IMR-90 (cell line): ENCODE results near the gene FKBP7. TPM values are rescaled to one million over a fixed set of nuclear protein-coding genes. Genes with fewer than 3 reads are reported as not detected.
A peak's percentile ranks its signal among the peaks of the same experiment; 100 is the strongest.

ENCODE experiments used
- ATAC-seq: fragments of 200-7000 bp; cut with Tn5 transposase; 2 replicates; pipeline ENCODE4 v1.9.1; 2020; ENCODE audit warnings: low read depth, mild to moderate bottlenecking, moderate library complexity
- BruUV-seq: library from RNA; stranded (reverse); fragments of 400-500 nt; replicated peaks from 2 replicates; lab custom pipeline; 2021; lab: Mats Ljungman, UMichigan
- CTCF ChIA-PET: fragments of 300-600 bp; formaldehyde crosslinking; extraction: SDS; loops from one replicate; lab custom pipeline; 2021; ENCODE audit warnings: antibody characterized with exemption; lab: Yijun Ruan, JAX
- POLR2A ChIA-PET: fragments of 300-600 bp; sonication (Branson Sonifier 250); formaldehyde crosslinking; loops from one replicate; lab custom pipeline; 2022; ENCODE audit warnings: antibody characterized with exemption; ENCODE audit not compliant: unreplicated experiment; lab: Charles Lee
- DNase-seq: peaks from one replicate; pipeline ENCODE4 v3.0.0; 2013
- H2AFZ ChIP-seq: replicated peaks from 2 replicates; pipeline ENCODE3; 2013; ENCODE audit warnings: low read length, mild to moderate bottlenecking; ENCODE audit not compliant: poor library complexity
- H2AK5ac ChIP-seq: 2 replicates; pipeline ENCODE4 v1.6.1; 2013; ENCODE audit warnings: low read depth, low read length, inconsistent platforms
- H2AK9ac ChIP-seq: replicated peaks from 2 replicates; pipeline ENCODE3; 2013; ENCODE audit warnings: mild to moderate bottlenecking, low read depth, low read length, moderate library complexity; ENCODE audit not compliant: poor library complexity
- H2BK120ac ChIP-seq: 2 replicates; pipeline ENCODE4 v1.6.1; 2013; ENCODE audit warnings: low read depth, low read length, inconsistent platforms
- H2BK15ac ChIP-seq: 3 replicates; pipeline ENCODE4 v1.6.1; 2013; ENCODE audit warnings: low read depth, low read length, inconsistent platforms
- H2BK20ac ChIP-seq: 2 replicates; pipeline ENCODE4 v1.6.1; 2013; ENCODE audit warnings: low read depth, mild to moderate bottlenecking, inconsistent platforms, low read length, moderate library complexity
- H2BK5ac ChIP-seq: 2 replicates; pipeline ENCODE4 v1.6.1; 2013; ENCODE audit warnings: mild to moderate bottlenecking, low read depth, low read length, inconsistent platforms; ENCODE audit not compliant: poor library complexity, severe bottlenecking
- H3K14ac ChIP-seq: replicated peaks from 2 replicates; pipeline ENCODE4 v1.6.1; 2013; ENCODE audit warnings: low read depth, low read length, inconsistent platforms
- H3K18ac ChIP-seq: 2 replicates; pipeline ENCODE4 v1.6.1; 2013; ENCODE audit warnings: low read depth, low read length, control low read depth
- H3K23ac ChIP-seq: 2 replicates; pipeline ENCODE4 v1.6.1; 2013; ENCODE audit warnings: low read depth, low read length, inconsistent platforms
- H3K27ac ChIP-seq: 2 replicates; pipeline ENCODE4 v1.5.1; 2013; ENCODE audit warnings: mild to moderate bottlenecking, control low read depth, low read length; ENCODE audit not compliant: insufficient read depth
- H3K27me3 ChIP-seq: 2 replicates; pipeline ENCODE4 v1.6.1; 2013; ENCODE audit warnings: low read length; ENCODE audit not compliant: control insufficient read depth, insufficient read depth
- H3K36me3 ChIP-seq: 2 replicates; pipeline ENCODE4 v1.6.1; 2013; ENCODE audit warnings: low read length, mixed read lengths; ENCODE audit not compliant: control insufficient read depth, insufficient read depth
- H3K4ac ChIP-seq: 2 replicates; pipeline ENCODE4 v1.6.1; 2013; ENCODE audit warnings: low read depth, low read length, inconsistent platforms
- H3K4me1 ChIP-seq: 2 replicates; pipeline ENCODE4 v1.6.1; 2013; ENCODE audit warnings: low read length, mixed read lengths; ENCODE audit not compliant: control insufficient read depth, insufficient read depth
- H3K4me2 ChIP-seq: 2 replicates; pipeline ENCODE4 v1.6.1; 2013; ENCODE audit warnings: low read depth, mild to moderate bottlenecking, control low read depth, low read length, moderate library complexity
- H3K4me3 ChIP-seq: 2 replicates; pipeline ENCODE4 v1.5.1; 2013; ENCODE audit warnings: low read depth, mild to moderate bottlenecking, control low read depth, low read length, moderate library complexity; ENCODE audit not compliant: insufficient read depth
- H3K56ac ChIP-seq: 2 replicates; pipeline ENCODE4 v1.6.1; 2013; ENCODE audit warnings: low read length, inconsistent platforms; ENCODE audit not compliant: insufficient read depth; ENCODE audit errors: extremely low read depth
- H3K79me1 ChIP-seq, 2 experiments: 2 replicates each; pipeline ENCODE4 v1.6.1; 2013; ENCODE audit warnings: low read length in 2 of 2, inconsistent platforms in 1 of 2, low read depth in 1 of 2
- H3K9ac ChIP-seq: 2 replicates; pipeline ENCODE4 v1.6.1; 2013; ENCODE audit warnings: low read depth, low read length, control low read depth
- H3K9me1 ChIP-seq: 2 replicates; pipeline ENCODE4 v1.6.1; 2013; ENCODE audit warnings: low read length, inconsistent platforms; ENCODE audit not compliant: insufficient read depth
- H3K9me3 ChIP-seq: 2 replicates; pipeline ENCODE4 v1.6.1; 2013; ENCODE audit warnings: low read length; ENCODE audit not compliant: control insufficient read depth, insufficient read depth
- H4K20me1 ChIP-seq: 2 replicates; pipeline ENCODE4 v1.6.1; 2013; ENCODE audit warnings: low read length, inconsistent platforms; ENCODE audit not compliant: insufficient read depth
- H4K5ac ChIP-seq: 2 replicates; pipeline ENCODE4 v1.6.1; 2013; ENCODE audit warnings: mild to moderate bottlenecking, low read depth, low read length, control low read depth
- H4K8ac ChIP-seq, 2 experiments: 2 replicates each; pipeline ENCODE4 v1.6.1; 2013; ENCODE audit warnings: low read depth in 2 of 2, low read length in 2 of 2, control low read depth in 1 of 2, inconsistent platforms in 1 of 2
- H4K91ac ChIP-seq: 2 replicates; pipeline ENCODE4 v1.6.1; 2013; ENCODE audit warnings: low read depth, low read length, inconsistent platforms; ENCODE audit not compliant: insufficient read depth
- BHLHE40 ChIP-seq: fragments of 150-350 bp; IDR thresholded peaks from 2 replicates; pipeline ENCODE4 v1.6.1; 2016; ENCODE audit warnings: mild to moderate bottlenecking, low read depth, low read length
- CEBPB ChIP-seq: IDR thresholded peaks from 2 replicates; pipeline ENCODE4 v1.6.1; 2012; ENCODE audit warnings: low read depth, low read length, improper control_type of control experiment
- CHD1 ChIP-seq: IDR thresholded peaks from 2 replicates; pipeline ENCODE4 v1.6.1; 2012; ENCODE audit warnings: low read depth, low read length, improper control_type of control experiment
- FOS ChIP-seq: fragments of 150-350 bp; IDR thresholded peaks from 2 replicates; pipeline ENCODE4 v1.6.1; 2016; ENCODE audit warnings: low read depth, low read length
- MAFK ChIP-seq: IDR thresholded peaks from 2 replicates; pipeline ENCODE4 v1.6.1; 2012; ENCODE audit warnings: low read depth, low read length, improper control_type of control experiment
- MAZ ChIP-seq: IDR thresholded peaks from 2 replicates; pipeline ENCODE4 v1.6.1; 2012; ENCODE audit warnings: low read depth, mild to moderate bottlenecking, low read length, improper control_type of control experiment, moderate library complexity, borderline replicate concordance
- MXI1 ChIP-seq: IDR thresholded peaks from 2 replicates; pipeline ENCODE4 v1.6.1; 2012; ENCODE audit warnings: low read depth, mild to moderate bottlenecking, low read length, moderate library complexity, borderline replicate concordance
- NFE2L2 ChIP-seq: fragments of 150-350 bp; IDR thresholded peaks from 2 replicates; pipeline ENCODE4 v1.6.1; 2016; ENCODE audit warnings: low read depth, mild to moderate bottlenecking, low read length
- POLR2A ChIP-seq: IDR thresholded peaks from 2 replicates; pipeline ENCODE4 v1.6.1; 2012; ENCODE audit warnings: mild to moderate bottlenecking, low read depth, low read length
- RAD21 ChIP-seq: IDR thresholded peaks from 2 replicates; pipeline ENCODE4 v1.6.1; 2012; ENCODE audit warnings: low read length, improper control_type of control experiment
- RCOR1 ChIP-seq: IDR thresholded peaks from 2 replicates; pipeline ENCODE4 v1.6.1; 2012; ENCODE audit warnings: mild to moderate bottlenecking, low read length, improper control_type of control experiment; ENCODE audit not compliant: insufficient replicate concordance
- RFX5 ChIP-seq: IDR thresholded peaks from 2 replicates; pipeline ENCODE4 v1.8.0; 2012; ENCODE audit warnings: low read depth, mild to moderate bottlenecking, low read length, moderate library complexity
- SMC3 ChIP-seq: fragments of 150-350 bp; IDR thresholded peaks from 2 replicates; pipeline ENCODE4 v1.6.1; 2016; ENCODE audit warnings: low read depth, mild to moderate bottlenecking, antibody characterized with exemption, low read length, moderate library complexity
- WGBS, 2 experiments: methylation state at CpG; one replicate each; pipeline versions ENCODE4 v1.1.5 to v1.1.7; 2013; ENCODE audit warnings: missing lambda C conversion rate in 2 of 2; ENCODE audit not compliant: insufficient read length in 1 of 2; ENCODE audit errors: extremely low coverage in 2 of 2; 5-methylcytosine and 5-hydroxymethylcytosine counted together
- dilution Hi-C: fragments of 300-500 bp; cut with HindIII; formaldehyde crosslinking; loops from one replicate; pipeline ENCODE4 v1.14.3; 2018; ENCODE audit warnings: low sequenced_read_pairs; ENCODE audit not compliant: unreplicated experiment
- in situ Hi-C: fragments of 300-500 bp; cut with MboI; formaldehyde crosslinking; loops from 3 replicates; pipeline ENCODE4 v1.14.3; 2019; ENCODE audit warnings: low sequenced_read_pairs, inconsistent platforms, mixed read lengths
- intact Hi-C: fragments of 100-400 bp; cut with micrococcal nuclease; formaldehyde crosslinking; loops from 2 replicates; pipeline ENCODE4 v1.10.0; 2022
- polyA plus RNA-seq, 3 experiments: library from polyadenylated mRNA; depleted of rRNA; stranded (reverse); fragments of >200 nt; gene quantifications; 2 replicates each; pipeline ENCODE4 v1.2.3, GENCODE V29; 2012; ENCODE audit warnings: low replicate concordance in 1 of 3
- total RNA-seq: library from RNA; depleted of rRNA; stranded (reverse); fragments of >200 nt; gene quantifications from 2 replicates; pipeline ENCODE4 v1.2.3, GENCODE V29; 2012
- TF ChIP-seq, protein P1 (sequence below): fragments of 150-350 bp; IDR thresholded peaks from 2 replicates; pipeline ENCODE4 v1.6.1; 2016; ENCODE audit warnings: low read depth, mild to moderate bottlenecking, low read length, moderate library complexity, borderline replicate concordance
- TF ChIP-seq, protein P2 (sequence below): fragments of 150-350 bp; IDR thresholded peaks from 2 replicates; pipeline ENCODE4 v1.6.1; 2017; ENCODE audit warnings: mild to moderate bottlenecking, antibody characterized with exemption, low read length, low read depth
- TF ChIP-seq, protein P3 (sequence below): conservative IDR thresholded peaks from 2 replicates; pipeline ENCODE4 v1.5.1; 2012; ENCODE audit warnings: mild to moderate bottlenecking, low read depth, low read length, improper control_type of control experiment

Gene FKBP7
- total and polyA plus RNA-seq, 2 of the 4 experiments (the other 2 are of a cell fraction) = 32.6 to 51.0 TPM

DNA sequence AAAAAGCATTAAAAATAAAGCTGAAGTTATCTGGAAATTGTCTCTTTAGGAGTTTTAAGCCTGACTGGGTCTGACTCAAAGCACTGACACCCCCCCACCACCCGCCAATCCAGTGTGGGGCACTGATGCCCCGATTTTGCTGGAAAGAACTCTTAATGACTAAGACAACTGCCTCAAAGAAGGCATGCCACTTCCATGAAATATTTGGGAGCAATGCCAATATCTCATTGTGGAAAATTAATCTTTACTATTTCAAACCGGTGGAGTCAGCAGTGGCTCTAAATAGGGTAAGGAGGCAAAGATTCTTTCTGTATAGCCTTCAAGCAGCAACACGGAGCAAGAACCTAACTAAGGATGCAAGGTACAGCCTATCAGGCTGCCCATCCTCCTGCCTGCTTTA, 4.5 kb downstream of the FKBP7 start:
- H4K8ac ChIP-seq = no peak overlapping the region
- H3K9me3 ChIP-seq = no peaks in the 10 kb centered on the region
- H3K9me1 ChIP-seq = no peaks in the 10 kb centered on the region; the same call in 1 of the 2 replicates
- H3K4me3 ChIP-seq = no peak overlapping the region
- in situ Hi-C loops = no loop called here
- H3K23ac ChIP-seq = no peak overlapping the region
- dilution Hi-C loops = no loop called here
- H2AFZ ChIP-seq = no peak overlapping the region
- H2BK5ac ChIP-seq = no peak overlapping the region
- H3K4ac ChIP-seq = no peak overlapping the region
- 0 out of 2 replicates have a peak, but pooled peaks cover 3% of the 10 kb centered on the region for H3K36me3 ChIP-seq
- no peak overlapping the region for H2AK9ac ChIP-seq
- no peak overlapping the region for H2BK15ac ChIP-seq
- ATAC-seq = no peak
- intact Hi-C loops = no loop called here
- no peaks in the 10 kb centered on the region for H3K27me3 ChIP-seq
- H3K18ac ChIP-seq = no peak overlapping the region
- peak; percentile 15 for DNase-seq
- H3K56ac ChIP-seq = no peak overlapping the region
- BruUV-seq = no TSS peak
- TF ChIP-seq NFE2L2 = no peak
- no peak for TF ChIP-seq MAFK
- TF ChIP-seq RAD21 = no peak
- no peak for TF ChIP-seq MAZ
- TF ChIP-seq, protein P1, sequence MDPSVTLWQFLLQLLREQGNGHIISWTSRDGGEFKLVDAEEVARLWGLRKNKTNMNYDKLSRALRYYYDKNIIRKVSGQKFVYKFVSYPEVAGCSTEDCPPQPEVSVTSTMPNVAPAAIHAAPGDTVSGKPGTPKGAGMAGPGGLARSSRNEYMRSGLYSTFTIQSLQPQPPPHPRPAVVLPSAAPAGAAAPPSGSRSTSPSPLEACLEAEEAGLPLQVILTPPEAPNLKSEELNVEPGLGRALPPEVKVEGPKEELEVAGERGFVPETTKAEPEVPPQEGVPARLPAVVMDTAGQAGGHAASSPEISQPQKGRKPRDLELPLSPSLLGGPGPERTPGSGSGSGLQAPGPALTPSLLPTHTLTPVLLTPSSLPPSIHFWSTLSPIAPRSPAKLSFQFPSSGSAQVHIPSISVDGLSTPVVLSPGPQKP = no peak
- no peak for TF ChIP-seq CEBPB
- TF ChIP-seq, protein P2, sequence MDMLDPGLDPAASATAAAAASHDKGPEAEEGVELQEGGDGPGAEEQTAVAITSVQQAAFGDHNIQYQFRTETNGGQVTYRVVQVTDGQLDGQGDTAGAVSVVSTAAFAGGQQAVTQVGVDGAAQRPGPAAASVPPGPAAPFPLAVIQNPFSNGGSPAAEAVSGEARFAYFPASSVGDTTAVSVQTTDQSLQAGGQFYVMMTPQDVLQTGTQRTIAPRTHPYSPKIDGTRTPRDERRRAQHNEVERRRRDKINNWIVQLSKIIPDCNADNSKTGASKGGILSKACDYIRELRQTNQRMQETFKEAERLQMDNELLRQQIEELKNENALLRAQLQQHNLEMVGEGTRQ = no peak
- TF ChIP-seq RCOR1 = no peak
- TF ChIP-seq, protein P3, sequence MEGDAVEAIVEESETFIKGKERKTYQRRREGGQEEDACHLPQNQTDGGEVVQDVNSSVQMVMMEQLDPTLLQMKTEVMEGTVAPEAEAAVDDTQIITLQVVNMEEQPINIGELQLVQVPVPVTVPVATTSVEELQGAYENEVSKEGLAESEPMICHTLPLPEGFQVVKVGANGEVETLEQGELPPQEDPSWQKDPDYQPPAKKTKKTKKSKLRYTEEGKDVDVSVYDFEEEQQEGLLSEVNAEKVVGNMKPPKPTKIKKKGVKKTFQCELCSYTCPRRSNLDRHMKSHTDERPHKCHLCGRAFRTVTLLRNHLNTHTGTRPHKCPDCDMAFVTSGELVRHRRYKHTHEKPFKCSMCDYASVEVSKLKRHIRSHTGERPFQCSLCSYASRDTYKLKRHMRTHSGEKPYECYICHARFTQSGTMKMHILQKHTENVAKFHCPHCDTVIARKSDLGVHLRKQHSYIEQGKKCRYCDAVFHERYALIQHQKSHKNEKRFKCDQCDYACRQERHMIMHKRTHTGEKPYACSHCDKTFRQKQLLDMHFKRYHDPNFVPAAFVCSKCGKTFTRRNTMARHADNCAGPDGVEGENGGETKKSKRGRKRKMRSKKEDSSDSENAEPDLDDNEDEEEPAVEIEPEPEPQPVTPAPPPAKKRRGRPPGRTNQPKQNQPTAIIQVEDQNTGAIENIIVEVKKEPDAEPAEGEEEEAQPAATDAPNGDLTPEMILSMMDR = no peak
- TF ChIP-seq FOS = no peak
- no peak for TF ChIP-seq SMC3
- TF ChIP-seq MXI1 = no peak
- TF ChIP-seq POLR2A = no peak
- no peak for TF ChIP-seq RFX5
- no peak for TF ChIP-seq CHD1
- TF ChIP-seq BHLHE40 = no peak
- H2BK120ac ChIP-seq = no peak overlapping the region
- H2BK20ac ChIP-seq = no peak overlapping the region
- H4K20me1 ChIP-seq = no peaks in the 10 kb centered on the region
- peaks cover 5% of the 10 kb centered on the region for H3K4me1 ChIP-seq
- no peak overlapping the region for H2AK5ac ChIP-seq
- H3K4me2 ChIP-seq = no peak overlapping the region
- H3K79me1 ChIP-seq = peaks cover 20 to 21% of the 10 kb centered on the region in 2 experiments
- ChIA-PET POLR2A (no interaction called here), CTCF (no interaction called here)
- no peak overlapping the region for H3K9ac ChIP-seq
- no peak overlapping the region for H4K91ac ChIP-seq
- no peak overlapping the region for H4K5ac ChIP-seq
- H3K27ac ChIP-seq = no peak overlapping the region
- WGBS, 2 experiments = no CpG with 5 or more reads among the region's 4 CpGs
- no peak overlapping the region for H3K14ac ChIP-seq
